GM23248 (cell line): ENCODE results near the gene APBA1.

Experiments
- EZH2 ChIP-seq: fragments of 200-600 bp; sonication (generic); IDR thresholded peaks from 2 replicates; pipeline ENCODE4 v1.6.1; 2018; ENCODE audit warnings: antibody characterized with exemption, mild to moderate bottlenecking; ENCODE audit not compliant: insufficient read depth, poor library complexity, severe bottlenecking
- EZH2phosphoT487 ChIP-seq: fragments of 200-600 bp; sonication (generic); IDR thresholded peaks from 2 replicates; pipeline ENCODE4 v1.6.1; 2018; ENCODE audit warnings: antibody characterized with exemption, moderate library complexity, mild to moderate bottlenecking, low read depth; ENCODE audit not compliant: insufficient read depth

DNA sequence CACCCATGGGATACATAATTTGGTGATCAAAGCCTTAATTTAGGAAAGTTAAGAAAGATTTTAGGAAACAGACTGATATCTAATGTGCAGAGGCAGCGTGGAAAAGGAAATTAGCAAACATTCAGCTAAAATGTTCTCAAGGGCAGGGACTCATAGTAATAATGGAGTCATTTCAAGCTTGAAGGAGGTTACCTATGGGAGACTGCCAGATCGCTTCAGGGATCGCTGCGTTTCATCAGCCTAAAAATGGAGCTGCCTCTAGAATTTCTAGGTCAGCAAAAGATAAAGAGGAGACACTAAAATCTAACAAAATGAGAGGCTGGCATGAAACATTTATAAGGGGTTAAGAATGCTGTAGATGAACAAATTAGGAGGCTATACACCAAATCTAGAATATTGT lies 115.5 kb downstream of the APBA1 start:
- no peak for TF ChIP-seq EZH2phosphoT487
- no peak for TF ChIP-seq EZH2
